ENCODE results near the gene SENP1.

SENP1 gene

GRCh38 chr12:48071808-48072207, 34.1 kb downstream of the SENP1 start:
- H3K4me2 ChIP-seq, result no peak overlapping the region
- H3K36me3 ChIP-seq, result peaks cover 94% of the 10 kb centered on the region
- no peak overlapping the region for H3K4me3 ChIP-seq
- H3K27me3 ChIP-seq, result no peaks in the 10 kb centered on the region
- no peaks in the 10 kb centered on the region for H4K20me1 ChIP-seq
- no peak overlapping the region for H3K9ac ChIP-seq
- no peaks in the 10 kb centered on the region for H3K4me1 ChIP-seq
- no peak overlapping the region for H3K27ac ChIP-seq
- no peaks in the 10 kb centered on the region for H3K9me3 ChIP-seq
- no peak for TF ChIP-seq Cebpa-rat (IDR thresholded peaks at IDR 0.05)

- H3K4me1 ChIP-seq, result no peaks in the 10 kb centered on the region
- H3K4me2 ChIP-seq, result no peak overlapping the region
- no peak for TF ChIP-seq Cebpa-rat (IDR thresholded peaks at IDR 0.05)
- H3K36me3 ChIP-seq, result peaks cover 93% of the 10 kb centered on the region
- no peaks in the 10 kb centered on the region for H3K9me3 ChIP-seq
- H3K9ac ChIP-seq, result no peak overlapping the region
- no peaks in the 10 kb centered on the region for H4K20me1 ChIP-seq
- H3K4me3 ChIP-seq, result no peak overlapping the region
- no peaks in the 10 kb centered on the region for H3K27me3 ChIP-seq
- H3K27ac ChIP-seq, result no peak overlapping the region
Observed at GRCh38 chr12:48070731-48071130, 35.1 kb downstream of the SENP1 start.

- no peak overlapping the region for H3K4me2 ChIP-seq
- no peaks in the 10 kb centered on the region for H3K27me3 ChIP-seq
- no peaks in the 10 kb centered on the region for H4K20me1 ChIP-seq
- H3K9me3 ChIP-seq, result no peaks in the 10 kb centered on the region
- no peak overlapping the region for H3K9ac ChIP-seq
- no peak for TF ChIP-seq Cebpa-rat (IDR thresholded peaks at IDR 0.05)
- no peaks in the 10 kb centered on the region for H3K4me1 ChIP-seq
- H3K4me3 ChIP-seq, result no peak overlapping the region
- no peak overlapping the region for H3K27ac ChIP-seq
- peaks cover 96% of the 10 kb centered on the region for H3K36me3 ChIP-seq
Observed at GRCh38 chr12:48070033-48070432, 35.8 kb downstream of the SENP1 start.

DNA sequence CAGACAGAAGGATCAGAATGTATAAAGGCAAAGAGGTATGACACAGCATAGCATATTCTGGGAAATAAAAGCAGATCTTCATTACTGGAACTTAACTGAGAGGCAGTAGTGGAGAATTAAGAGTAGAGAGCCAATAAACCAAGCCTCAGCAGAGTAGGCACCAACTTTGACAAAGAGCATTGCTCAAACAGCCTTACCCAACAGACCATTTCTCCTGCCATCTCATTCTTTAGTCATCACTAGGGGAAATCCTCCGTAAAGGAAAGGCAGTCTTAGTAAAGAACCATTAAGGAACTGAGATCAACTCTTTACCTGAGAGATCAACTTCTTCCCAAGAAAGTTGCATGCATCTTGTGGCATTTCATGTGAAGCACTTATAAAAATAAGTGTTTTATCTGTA, 36.6 kb downstream of the SENP1 start:
- no peak for TF ChIP-seq Cebpa-rat (IDR thresholded peaks at IDR 0.05)
- Histone ChIP-seq H3K36me3 (peaks cover 96% of the 10 kb centered on the region), H3K4me3 (no peak overlapping the region)

GRCh38 chr12:48068457-48068856, 37.4 kb downstream of the SENP1 start:
- Histone ChIP-seq H3K4me2 (no peak overlapping the region), H3K27ac (no peak overlapping the region), H3K4me1 (no peaks in the 10 kb centered on the region), H3K9me3 (no peaks in the 10 kb centered on the region), H3K4me3 (no peak overlapping the region), H3K27me3 (no peaks in the 10 kb centered on the region), H3K36me3 (peaks cover 96% of the 10 kb centered on the region), H3K9ac (no peak overlapping the region), H4K20me1 (no peaks in the 10 kb centered on the region)
- no peak for TF ChIP-seq Cebpa-rat (IDR thresholded peaks at IDR 0.05)

More for the DNA sequence above, 36.6 kb downstream of the SENP1 start:
- H3K4me2 ChIP-seq, result no peak overlapping the region
- H4K20me1 ChIP-seq, result no peaks in the 10 kb centered on the region
- no peaks in the 10 kb centered on the region for H3K9me3 ChIP-seq
- H3K9ac ChIP-seq, result no peak overlapping the region
- H3K4me1 ChIP-seq, result no peaks in the 10 kb centered on the region
- H3K27ac ChIP-seq, result no peak overlapping the region
- H3K27me3 ChIP-seq, result no peaks in the 10 kb centered on the region

DNA sequence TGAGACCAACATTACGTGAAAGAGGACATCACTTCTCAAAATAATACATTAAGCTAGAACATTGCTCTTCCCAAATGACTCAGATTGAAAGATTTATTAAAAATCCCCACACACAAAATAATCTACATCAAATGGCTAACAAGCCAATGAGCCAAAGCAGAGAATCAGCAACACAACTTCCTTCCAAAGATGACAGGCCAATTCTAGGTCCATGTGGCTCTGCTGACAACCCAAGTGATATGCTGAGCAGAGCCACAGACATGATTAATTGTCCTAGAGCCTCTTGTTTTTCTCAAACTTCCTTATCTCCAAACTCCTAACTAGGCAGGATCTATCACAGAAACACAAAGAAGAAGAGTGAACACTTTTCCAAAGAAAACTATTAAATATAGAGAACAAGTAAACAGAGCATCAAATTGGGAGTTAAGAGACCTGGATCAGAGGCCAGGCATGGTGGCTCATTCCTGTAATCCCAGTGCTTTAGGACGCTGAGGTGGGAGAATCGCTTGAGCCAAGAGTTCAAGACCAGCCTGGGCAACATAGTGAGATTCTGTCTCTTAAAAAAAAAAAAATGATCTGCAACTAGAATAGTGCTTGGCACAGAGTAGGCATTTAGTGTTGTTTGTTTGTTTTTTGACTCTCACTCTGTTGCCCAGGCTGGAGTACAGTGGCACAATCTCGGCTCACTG, 38.5 kb downstream of the SENP1 start:
- H3K36me3 ChIP-seq, result peaks cover 96% of the 10 kb centered on the region
- H3K27ac ChIP-seq, result no peak overlapping the region
- no peaks in the 10 kb centered on the region for H3K27me3 ChIP-seq
- no peak overlapping the region for H3K4me2 ChIP-seq
- no peak overlapping the region for H3K9ac ChIP-seq
- no peaks in the 10 kb centered on the region for H3K9me3 ChIP-seq
- H3K4me1 ChIP-seq, result no peaks in the 10 kb centered on the region
- no peaks in the 10 kb centered on the region for H4K20me1 ChIP-seq
- no peak overlapping the region for H3K4me3 ChIP-seq
- no peak for TF ChIP-seq Cebpa-rat (IDR thresholded peaks at IDR 0.05)

DNA sequence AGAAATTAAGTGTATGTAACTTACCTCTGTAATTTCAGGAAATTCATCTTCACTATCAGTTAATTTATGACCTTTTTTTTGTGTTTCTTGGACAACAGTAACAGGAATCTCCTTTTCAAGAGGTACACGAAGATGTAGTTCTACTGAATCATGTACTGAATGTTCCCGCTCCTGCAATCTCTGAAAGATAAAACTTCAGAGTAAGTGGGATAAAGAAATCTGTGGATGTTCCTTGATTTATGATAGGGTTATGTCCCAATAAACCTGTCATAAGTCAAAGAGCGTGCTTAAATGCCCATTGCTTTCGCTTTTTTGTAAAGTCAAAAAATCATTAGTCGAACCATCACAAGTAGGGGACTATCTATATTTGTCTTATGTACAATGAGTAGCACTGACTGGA, 40.8 kb downstream of the SENP1 start:
- Histone ChIP-seq H3K36me3 (peaks cover 96% of the 10 kb centered on the region), H3K4me3 (no peak overlapping the region), H3K4me1 (no peaks in the 10 kb centered on the region), H3K9ac (no peak overlapping the region), H3K9me3 (peaks cover 9% of the 10 kb centered on the region), H3K4me2 (no peak overlapping the region), H4K20me1 (no peaks in the 10 kb centered on the region), H3K27ac (no peak overlapping the region), H3K27me3 (no peaks in the 10 kb centered on the region)
- no peak for TF ChIP-seq Cebpa-rat (IDR thresholded peaks at IDR 0.05)

GRCh38 chr12:48063530-48063929, 42.3 kb downstream of the SENP1 start:
- H3K4me2 ChIP-seq, result no peak overlapping the region
- H3K4me1 ChIP-seq, result no peaks in the 10 kb centered on the region
- no peak overlapping the region for H3K9ac ChIP-seq
- peaks cover 24% of the 10 kb centered on the region for H3K9me3 ChIP-seq
- no peaks in the 10 kb centered on the region for H3K27me3 ChIP-seq
- no peak overlapping the region for H3K4me3 ChIP-seq
- TF ChIP-seq Cebpa-rat (IDR thresholded peaks at IDR 0.05), result no peak
- peaks cover 96% of the 10 kb centered on the region for H3K36me3 ChIP-seq
- H4K20me1 ChIP-seq, result no peaks in the 10 kb centered on the region
- no peak overlapping the region for H3K27ac ChIP-seq

DNA sequence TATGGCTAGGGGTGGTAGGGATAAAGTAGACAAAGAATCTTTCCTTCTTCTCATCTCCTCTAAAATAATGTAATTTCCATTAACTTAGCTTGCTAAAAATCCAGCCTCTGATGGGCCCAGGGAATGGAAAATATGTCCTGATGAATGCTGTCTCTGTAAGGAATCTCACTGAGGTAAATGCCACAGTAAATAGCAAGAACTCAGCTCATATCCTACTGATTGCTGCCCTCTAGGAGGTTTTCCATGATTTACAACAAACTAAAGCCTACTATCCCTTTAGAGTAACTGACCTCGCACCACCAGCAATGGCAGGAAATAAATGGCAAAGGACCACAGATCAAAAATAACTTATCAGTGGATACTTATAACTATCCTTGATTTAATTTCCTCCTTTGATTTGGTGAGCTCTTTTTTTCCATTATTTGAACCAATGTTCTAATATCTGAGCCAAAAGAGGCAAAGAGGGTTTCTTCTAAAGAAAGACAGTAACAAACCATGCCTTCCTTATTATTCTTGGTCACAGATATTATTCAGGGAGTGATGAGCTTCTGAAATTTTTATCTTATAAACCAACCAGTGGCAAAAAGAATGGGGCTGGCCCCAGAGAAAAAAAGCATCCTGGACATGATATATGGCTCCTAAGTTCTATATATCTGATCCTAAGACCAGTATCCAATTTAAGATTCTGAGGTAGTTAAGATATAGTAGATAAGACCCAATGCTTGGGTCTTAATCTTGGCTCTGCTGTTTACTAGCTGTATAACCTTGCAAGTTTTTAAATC, 43.8 kb downstream of the SENP1 start:
- Histone ChIP-seq H3K4me2 (no peak overlapping the region), H3K9ac (no peak overlapping the region), H3K27ac (no peak overlapping the region), H3K36me3 (peaks cover 93% of the 10 kb centered on the region), H4K20me1 (no peaks in the 10 kb centered on the region), H3K9me3 (peaks cover 38% of the 10 kb centered on the region), H3K4me1 (no peaks in the 10 kb centered on the region), H3K27me3 (no peaks in the 10 kb centered on the region), H3K4me3 (no peak overlapping the region)
- no peak for TF ChIP-seq Cebpa-rat (IDR thresholded peaks at IDR 0.05)

DNA sequence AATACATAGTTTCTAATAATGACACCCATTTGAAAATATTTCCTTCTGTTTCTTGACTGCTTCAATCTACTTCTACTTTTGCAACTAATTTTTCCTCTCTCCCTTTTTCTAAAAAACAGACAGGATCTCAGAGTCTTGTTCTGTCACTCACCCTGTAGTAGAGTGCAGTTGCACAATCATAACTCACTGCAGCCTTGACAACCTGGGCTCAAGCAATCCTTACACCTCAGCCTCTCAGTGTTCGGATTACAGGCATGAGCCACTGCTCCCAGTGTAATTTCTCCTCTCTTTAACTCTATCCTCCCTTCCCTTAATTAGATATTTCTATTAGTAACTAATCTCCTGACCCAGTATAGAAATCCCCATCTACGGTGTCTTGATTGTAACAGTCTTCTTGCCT, 45.4 kb downstream of the SENP1 start:
- Histone ChIP-seq H3K27me3 (no peaks in the 10 kb centered on the region), H3K4me1 (no peaks in the 10 kb centered on the region), H4K20me1 (no peaks in the 10 kb centered on the region), H3K9me3 (peaks cover 39% of the 10 kb centered on the region), H3K36me3 (peaks cover 80% of the 10 kb centered on the region), H3K9ac (no peak overlapping the region), H3K27ac (no peak overlapping the region), H3K4me3 (no peak overlapping the region), H3K4me2 (no peak overlapping the region)
- no peak for TF ChIP-seq Cebpa-rat (IDR thresholded peaks at IDR 0.05)

All from BLaER1 (cell line).